Measurements from ENCODE around the gene SESN1.

DNA sequence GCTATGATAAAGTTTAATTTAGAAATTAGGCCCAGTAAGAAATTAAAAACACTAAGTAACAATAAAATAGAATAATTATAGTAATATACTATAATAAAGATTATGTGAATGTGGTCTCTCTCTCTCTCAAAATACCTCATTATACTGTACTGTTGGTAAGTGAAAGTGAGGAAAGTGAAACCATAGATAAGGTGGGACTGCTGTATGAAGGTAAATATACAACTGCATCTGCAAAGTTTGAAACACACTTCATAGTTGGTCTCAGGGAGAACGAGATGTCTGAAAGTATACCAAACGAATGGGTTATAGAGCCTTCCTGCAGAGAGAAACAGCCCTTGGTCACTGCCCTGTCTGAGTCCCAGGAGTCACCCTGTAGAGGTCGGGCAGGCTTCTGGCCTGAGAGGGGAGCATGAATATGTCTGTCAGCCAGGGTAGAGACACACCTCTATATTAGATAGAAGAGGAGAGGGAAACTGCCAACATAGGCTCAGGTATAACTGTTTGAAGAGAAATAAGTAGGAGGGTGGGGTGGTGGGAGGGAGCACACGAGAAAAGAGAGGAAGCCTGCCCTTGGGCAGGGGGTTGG is 31.8 kb downstream of the SESN1 start:
- no peak for TF ChIP-seq POLR2AphosphoS5 (IDR thresholded peaks at IDR 0.05; ENCODE audit: borderline replicate concordance, low read depth, low read length)
- no peak for TF ChIP-seq EZH2 (IDR thresholded peaks at IDR 0.05)

Data from SK-N-MC (cell line).